Glomerular visceral epithelial cell (primary cell): Measurements from ENCODE around the gene PCSK7.
"Not testable (repeated sequence)": the region's sequence is repeated elsewhere in the genome, so short reads cannot be mapped to it uniquely, and the experiment has no call there.

Experiments
- DNase-seq: peaks from one replicate; pipeline ENCODE4 v3.0.0-alpha.2; 2016; ENCODE audit errors: extremely low spot score

PCSK7 gene, protein sequence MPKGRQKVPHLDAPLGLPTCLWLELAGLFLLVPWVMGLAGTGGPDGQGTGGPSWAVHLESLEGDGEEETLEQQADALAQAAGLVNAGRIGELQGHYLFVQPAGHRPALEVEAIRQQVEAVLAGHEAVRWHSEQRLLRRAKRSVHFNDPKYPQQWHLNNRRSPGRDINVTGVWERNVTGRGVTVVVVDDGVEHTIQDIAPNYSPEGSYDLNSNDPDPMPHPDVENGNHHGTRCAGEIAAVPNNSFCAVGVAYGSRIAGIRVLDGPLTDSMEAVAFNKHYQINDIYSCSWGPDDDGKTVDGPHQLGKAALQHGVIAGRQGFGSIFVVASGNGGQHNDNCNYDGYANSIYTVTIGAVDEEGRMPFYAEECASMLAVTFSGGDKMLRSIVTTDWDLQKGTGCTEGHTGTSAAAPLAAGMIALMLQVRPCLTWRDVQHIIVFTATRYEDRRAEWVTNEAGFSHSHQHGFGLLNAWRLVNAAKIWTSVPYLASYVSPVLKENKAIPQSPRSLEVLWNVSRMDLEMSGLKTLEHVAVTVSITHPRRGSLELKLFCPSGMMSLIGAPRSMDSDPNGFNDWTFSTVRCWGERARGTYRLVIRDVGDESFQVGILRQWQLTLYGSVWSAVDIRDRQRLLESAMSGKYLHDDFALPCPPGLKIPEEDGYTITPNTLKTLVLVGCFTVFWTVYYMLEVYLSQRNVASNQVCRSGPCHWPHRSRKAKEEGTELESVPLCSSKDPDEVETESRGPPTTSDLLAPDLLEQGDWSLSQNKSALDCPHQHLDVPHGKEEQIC

DNA sequence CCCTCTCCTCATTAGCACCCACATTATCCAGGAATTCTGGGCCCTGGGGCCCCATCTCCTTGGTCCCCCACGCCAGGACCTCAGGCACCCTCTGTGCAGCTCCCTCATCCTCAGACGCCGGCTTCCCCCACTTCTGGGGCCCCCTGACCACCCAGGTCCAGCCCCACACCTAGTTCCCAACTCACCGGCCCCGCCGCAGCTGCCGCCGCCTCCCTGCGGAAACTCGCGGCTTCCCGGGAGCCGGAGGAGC, at the start of gene PCSK7:
PCSK7 (minus strand) TSS at position 232 of the 250 bp plus-strand sequence. CDS start 2,229 bp downstream, outside the sequence.
- no peak for DNase-seq

DNA sequence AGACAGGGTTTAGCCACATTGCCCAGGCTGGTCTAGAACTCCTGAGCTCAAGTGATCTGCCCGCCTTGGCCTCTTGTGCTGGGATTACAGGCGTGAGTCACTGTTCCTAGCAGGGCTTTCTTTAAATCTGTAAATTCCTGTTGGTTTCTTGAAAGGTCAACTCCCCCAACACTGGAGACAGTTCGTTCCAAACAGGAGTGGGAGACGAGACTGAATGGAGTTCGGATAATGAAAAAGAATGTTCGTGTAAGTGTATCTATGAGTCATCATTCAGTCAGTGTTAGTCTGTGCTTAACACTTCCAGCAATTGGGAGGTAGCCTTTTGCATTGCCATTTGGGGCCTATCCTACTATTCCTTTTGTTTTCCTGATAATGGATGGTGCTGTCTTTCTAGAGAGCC, 49.3 kb upstream of the PCSK7 start:
- DNase-seq = peak; percentile 81

DNA sequence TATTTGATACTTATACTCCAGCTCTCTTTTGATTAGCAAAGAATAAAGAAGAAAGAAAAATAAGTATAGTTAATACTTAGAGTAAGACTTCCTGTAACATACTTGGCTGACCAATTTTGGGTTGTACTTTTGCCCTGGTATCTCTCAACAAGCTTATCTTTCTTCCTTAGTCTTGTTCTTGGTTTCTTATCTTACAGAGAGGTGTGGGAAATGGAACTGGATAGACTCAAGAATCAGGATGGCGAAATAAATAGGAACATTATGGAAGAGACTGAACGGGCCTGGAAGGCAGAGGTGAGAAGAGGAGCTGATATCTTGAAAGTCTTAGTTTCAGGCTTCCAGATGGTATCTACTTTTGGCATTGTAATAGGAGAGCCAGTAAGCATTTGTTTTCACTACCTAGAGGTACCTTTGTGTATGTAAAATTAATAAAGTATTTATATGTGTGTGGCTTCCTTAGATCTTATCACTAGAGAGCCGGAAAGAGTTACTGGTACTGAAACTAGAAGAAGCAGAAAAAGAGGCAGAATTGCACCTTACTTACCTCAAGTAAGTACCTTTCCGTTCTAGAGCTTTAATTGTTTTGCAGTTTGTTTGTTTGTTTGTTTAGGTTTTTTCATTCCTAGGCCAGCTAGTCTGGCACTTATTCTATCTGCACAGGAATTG, 48.0 kb upstream of the PCSK7 start:
- DNase-seq = no peak

DNA sequence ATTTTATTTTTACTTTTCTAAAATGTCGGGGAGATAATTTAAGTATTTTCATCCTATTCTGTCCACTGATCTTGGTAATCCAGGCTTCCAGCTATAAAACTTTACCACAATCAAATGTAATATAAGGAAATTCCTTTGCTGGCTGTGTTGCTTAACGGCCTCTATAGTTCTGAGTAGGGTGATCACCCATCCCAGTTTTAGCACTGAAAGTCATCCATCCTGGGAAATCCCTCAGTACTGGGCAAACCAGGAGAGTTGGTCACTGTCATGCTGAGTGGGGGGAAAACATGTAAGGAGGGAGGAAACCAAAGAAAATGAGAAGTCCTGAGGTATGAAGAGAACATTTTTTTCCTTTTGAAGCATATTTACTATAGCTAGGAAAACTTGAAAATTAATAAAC, 46.5 kb upstream of the PCSK7 start:
- DNase-seq = no peak

DNA sequence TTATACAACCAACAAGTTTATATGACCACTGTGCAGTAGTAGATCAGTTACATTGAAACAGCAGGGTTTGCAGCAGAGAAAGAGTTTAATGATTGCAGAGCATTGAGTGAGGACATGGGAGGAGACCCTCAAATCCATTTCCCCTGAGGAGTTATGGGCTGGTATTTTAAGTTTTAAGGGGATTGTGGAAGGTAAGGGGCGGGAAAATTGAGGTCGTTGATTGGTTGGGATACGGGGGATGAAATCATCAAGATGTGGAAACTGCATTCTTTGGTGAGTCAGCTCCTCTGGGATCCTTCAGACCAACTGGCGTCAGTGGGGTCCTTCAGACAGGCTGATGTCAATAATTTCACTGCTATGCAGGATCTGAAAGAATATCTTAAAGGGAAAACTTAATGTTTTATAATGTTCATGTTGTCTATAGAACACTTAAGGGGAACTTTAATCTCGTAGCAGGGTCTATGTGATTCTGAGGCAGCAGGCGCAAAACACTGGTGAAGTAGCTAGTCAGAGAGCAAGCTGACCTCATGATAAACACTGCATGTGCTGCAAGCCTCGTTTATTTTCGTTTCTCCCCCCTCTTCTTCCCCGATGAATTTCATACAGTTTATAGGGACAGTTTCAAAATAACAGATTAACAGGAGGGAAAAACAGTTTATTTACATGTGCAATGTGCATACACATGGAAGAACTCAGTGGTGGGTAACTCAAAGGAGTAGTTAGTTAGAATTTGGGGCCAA, 41.8 kb upstream of the PCSK7 start:
- peak; percentile 58 for DNase-seq

DNA sequence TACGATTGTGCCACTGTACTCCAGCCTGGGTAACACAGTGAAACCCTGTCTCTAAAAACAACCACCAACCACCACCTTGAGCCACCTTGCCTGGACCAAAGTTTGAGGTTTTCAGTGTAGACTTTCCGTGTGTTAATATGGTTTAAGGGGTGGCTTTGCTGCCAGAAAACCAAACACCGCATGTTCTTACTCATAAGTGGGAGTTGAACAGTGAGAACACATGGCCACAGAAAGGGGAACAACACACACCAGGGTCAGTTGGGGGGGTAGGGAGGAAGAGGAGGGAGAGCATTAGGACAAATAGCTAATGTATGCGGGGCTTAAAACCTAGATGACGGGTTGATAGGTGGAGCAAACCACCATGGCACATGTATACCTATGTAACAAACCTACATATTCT, 40.3 kb upstream of the PCSK7 start:
- not testable (repeated sequence) for DNase-seq

DNA sequence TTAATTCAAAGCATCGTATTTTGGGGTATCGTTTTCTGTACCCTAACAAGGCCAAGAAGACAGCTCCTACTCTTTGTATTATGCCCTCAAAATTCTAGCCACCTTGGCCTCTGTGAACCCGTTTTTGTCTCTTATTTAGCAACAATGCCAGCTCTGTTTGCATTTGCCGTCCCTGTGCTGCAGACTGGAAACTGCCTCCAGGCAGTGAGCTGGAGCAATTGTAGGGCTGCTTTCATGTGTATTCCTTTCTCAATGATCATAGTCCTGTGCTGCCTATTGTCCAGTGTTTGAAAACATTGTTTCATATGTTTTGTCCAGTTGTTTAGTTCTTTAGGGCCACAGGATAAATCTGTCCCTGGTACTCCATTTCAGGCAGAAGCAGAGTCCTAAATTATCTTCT, 39.3 kb upstream of the PCSK7 start:
- no peak for DNase-seq

DNA sequence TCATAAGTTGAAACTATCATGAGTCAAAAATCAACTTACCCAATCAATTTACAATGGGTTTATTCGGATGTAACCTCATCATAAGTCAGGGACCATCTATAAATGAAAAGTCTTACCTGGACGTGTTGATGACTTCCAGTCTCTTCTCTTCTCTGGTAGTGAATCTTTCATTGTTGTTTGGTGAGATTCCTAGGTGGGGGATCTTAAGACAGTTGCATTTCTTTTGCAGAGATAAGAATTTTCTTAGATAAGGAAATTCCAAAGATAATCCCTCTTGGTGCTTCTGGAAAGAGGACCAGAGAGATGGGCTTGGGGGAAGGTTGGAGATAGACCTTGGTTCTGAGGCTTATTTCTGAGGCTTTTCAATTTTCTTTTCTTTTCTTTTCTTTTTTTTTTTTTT, 38.0 kb upstream of the PCSK7 start:
- no peak for DNase-seq

DNA sequence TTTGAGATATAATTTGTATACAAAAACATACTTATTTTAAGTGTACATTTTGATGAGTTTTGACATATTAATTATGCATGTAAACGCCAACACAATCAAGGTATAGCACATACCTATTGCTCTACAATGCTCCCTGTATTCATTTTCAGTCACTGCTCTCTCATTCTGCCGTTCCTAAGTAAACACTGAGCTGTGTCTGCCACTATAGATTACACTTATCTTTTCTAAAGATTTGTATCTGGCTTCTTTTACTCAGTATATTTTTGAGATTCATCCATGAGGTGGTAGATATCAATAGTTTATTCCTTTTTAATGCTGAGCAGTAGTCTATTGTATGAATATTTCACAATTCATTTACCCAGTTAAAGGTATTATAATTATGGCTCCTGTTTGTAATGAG, 33.9 kb upstream of the PCSK7 start:
- no peak for DNase-seq

DNA sequence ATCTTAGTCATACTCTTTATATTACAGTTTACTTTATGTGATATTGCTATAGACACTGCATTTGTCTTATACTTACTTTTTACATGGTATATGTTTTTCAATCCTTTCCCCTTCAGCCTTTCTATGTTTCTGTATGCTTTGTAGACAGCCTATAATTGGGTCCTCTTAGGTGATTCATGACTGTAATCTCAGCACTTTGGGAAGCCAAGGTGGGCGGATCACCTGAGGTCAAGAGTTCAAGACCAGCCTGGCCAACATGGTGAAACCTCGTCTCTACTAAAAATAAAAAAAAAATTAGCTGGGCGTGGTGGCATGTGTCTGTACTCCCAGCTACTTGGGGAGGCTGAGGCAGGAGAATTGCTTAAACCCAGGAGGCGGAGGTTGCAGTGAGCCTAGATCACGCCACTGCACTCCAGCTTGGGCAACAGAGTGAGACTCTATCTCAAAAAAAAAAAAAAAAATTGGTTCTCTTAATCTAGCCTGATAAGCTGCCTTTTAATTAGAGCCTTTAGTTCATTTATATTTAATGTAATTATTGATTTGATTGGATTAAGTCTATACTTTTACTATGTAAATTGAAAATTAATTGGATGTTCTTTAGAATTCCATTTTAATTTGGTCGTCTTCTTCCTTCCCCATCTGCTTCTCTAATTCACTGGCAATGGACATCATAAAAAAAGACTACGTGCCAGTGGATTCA, 32.9 kb upstream of the PCSK7 start:
- DNase-seq = not testable (repeated sequence)

DNA sequence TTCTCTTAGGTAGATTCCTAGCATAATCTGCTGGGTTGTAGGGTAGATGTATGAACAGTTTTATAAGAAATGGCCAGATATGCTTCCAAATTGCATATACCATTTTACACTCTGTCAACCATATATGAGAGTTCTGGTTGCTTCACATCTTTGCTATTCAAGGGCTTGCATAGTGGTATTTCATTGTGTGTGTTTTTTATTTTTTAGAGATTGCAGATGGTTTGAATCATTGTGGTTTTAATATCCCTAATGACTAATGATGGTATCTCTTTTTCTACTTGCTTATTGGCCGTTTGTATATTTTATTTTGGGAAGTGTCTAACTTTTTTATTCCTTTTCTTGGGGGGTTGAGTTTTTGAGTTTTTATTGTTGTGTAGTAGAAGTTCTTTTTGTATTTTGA, 27.5 kb upstream of the PCSK7 start:
- DNase-seq = no peak

DNA sequence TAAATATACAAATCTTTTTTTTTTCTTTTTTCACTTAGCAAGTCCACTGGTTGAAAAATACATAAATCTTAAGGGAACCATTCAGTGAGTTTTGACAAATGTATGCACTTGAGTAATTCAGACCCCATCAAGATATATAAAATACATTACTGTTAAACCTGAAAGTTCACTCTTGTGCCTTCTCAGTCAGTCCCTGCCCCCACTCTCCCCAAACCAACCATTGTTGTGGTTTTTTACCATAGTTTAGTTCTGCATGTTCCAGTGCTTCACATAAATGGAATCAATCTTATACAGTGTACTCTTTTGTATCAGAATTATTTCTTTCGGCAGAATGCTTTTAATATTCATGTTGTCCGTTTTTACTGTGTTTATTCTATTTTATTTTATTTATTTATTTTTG, 26.7 kb upstream of the PCSK7 start:
- DNase-seq = no peak

DNA sequence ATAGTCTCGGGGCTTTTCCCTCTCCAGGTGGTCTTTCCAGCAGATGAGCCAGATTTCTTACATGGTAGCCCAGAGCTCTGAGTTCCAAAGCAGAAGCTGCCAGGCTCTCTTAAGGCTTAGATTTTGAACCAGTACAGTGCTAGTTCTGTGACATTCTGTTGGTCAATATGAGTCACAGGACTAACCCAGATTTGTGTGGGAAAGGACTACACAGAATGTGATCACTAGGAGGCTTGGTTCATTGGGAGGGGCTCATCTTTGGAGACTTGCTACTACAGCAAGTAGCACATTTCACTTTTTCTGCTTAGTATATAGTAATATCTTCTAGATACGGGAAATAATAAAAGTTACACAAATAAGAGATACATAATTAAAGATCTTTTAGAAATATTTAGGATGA, 24.7 kb upstream of the PCSK7 start:
- DNase-seq = no peak

DNA sequence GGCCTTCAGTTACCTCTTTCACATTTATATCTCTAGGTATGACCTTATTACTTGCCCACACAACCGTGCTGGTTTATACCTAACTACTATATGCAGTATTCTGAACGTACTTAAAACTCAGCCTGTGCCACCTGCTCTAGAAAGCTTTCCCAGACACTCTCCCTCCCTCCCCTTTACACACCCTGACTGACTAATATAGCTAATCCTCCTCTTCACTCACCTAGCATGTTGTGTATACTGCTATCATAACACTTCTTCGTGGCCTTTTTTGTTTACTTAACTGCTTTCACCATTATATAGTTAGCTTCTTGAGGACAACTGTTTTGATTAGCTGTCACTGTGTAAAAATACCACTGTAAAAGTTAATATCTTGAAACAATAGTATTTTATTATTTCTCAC, 24.1 kb upstream of the PCSK7 start:
- no peak for DNase-seq

DNA sequence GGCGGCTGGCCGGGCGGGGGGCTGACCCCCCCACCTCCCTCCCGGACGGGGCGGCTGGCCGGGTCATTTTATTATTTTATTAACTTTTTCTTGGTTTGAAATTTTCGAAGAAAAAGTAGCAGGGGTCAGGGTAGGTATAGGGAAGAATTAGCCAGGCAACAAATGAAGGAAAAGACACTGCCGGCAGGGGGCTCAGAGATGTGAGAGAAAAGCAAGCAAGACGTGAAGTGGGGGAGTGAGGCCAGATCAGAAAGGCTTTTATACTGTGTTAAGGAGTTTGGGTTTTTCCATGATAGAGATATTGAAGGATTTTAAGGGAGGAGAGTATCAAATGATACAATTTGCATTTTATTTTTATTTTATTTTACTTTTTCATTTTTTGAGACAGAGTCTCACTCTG, 19.6 kb upstream of the PCSK7 start:
- no peak for DNase-seq

DNA sequence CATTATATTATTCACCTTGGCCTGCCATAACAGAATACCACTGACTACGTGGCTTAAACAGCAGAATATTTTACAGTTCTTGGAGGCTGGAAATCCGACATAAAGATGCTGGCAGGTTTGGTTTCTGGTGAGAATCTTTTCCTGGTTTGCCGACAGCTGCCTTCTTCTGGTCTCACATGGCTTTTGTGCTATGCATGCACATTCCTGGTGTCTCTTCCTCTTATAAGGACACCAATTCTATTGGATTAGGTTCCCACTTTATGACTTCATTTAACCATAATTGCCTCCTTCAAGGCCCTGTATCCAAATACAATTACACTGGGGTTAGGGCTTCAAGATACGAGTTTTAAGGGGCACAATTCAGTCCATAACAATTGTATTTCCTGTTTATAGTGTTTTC, 17.7 kb upstream of the PCSK7 start:
- DNase-seq = no peak

DNA sequence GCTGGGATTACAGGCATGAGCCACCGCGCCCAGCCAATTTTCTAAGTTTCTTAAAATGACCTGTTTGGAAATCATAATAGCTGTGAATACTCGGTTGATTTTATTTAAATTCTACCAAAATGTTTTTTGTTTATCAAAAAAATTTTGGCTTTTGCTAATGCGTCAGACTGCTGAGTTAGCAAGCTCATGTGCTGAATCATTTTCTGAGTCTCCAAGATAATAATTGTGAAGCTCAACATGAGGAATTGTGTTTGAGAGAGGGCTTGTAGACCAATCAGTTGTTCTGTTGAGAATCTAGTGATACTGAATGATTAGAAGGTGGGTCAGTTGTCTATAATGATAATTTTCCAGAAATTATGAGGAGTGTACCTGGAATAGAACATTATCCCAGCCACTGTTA, 16.5 kb upstream of the PCSK7 start:
- no peak for DNase-seq

DNA sequence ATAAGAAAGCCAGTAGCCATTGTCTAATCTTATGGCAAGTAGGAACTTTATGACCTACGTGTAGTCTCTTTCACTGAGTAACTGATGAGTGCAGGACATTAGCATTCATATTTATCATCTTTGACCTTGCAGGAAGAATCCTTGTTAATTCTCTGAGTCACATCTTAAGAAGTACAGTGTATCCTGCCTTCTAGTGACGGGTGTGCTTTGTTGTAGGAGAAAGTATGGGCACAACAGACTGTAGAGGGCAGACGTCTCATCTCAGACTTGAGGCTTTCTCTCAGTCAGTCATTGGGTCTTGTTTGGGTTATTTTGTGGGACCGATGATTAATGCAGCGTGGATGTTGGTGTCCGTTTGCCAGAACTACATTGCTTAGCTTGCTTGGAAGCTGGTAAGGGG, 7.4 kb upstream of the PCSK7 start:
- peak; percentile 55 for DNase-seq

DNA sequence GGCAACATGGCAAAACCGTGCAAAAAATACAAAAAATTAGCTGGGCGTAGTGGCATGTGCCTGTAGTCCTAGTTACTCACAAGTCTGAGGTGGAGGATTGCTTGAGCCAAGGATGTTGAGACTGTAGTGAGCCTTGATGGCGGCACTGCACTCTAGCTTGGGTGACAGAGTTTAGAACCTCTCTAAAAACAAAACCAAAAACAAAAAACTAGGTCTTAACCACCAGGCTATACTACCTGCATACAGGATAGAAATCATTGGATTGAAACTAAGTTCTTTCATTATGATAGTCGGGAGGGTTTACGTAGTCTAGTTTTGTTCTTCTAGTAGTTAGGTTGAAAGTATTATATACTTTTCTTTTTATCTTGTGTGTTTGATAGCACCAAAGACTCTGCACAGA, 6.3 kb upstream of the PCSK7 start:
- DNase-seq = no peak

DNA sequence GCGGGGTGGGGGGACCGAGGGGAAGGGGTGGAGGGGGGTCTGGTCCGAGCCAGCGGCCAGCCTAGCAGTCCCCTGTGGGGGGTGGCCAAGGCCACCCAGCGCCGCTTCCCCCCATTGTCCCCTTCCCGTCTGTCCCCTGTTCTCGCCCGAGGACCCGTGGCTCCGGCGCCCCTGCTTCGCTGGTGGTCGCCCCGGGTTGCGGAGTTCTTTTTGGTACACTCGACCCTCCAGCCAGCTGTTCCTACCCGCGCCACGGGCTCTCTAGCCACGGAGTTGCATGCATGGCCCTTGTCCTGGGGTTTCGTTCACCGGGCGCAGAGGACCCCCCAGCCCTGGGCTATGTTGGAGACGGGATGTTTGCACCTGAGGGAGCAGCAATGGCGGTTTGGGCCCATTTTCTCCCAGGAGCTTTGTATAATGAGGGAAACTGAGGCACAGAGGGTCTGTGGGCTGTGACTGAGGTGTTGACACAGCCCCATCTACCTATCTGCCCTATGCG, 1.1 kb upstream of the PCSK7 start:
- DNase-seq = no peak

DNA sequence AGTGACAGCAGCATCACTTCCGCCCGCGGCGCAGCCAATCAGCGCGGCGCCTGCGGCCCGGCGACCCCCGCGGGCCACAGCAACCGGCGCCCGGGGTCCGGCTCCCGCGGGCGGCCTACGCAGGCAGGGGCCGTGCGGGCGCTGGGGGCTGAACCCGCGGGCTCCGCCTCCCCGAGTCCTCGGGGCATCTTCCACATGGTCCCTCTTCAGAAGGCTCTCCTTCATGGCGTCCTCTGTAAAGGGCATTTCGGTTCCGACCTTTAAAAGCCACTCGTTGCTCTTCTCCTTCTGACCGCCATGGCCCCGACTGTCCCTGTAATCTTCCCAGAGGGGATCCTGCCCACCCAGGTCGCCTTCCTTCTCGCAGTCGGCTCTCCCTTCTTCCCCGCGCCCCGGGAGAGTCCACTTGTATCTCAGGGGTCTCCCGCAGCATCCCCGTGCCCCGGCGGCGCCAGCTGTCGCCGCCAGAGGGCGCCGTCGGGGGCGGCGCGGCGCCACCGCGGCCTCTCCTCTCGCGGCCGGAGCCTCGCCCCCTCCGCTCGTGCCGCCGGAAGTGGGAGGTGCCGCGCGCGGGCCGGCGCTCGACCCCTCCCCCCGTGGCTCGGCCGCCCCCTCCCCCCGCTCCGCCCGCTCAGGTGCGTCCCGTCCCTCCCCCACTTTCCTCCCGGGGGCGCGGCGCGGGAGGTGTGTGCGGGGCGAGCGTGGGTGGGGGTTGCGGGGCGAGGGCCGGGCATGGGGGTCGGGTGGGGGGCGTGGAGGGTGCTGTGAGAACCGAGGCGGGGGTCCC, 412 bp upstream of the PCSK7 start, which contains the start of gene RNF214:
RNF214 (plus strand) TSS at position 580 of the 787 bp plus-strand sequence. CDS start 1,602 bp downstream, outside the sequence.
- peak; percentile 81 for DNase-seq
